Osteoblast (primary cell): Measurements from ENCODE around the gene PIP5KL1. TPM values are rescaled to one million over a fixed set of nuclear protein-coding genes. Genes with fewer than 3 reads are reported as not detected.

ENCODE experiments used
- DNase-seq: peaks from one replicate; pipeline ENCODE4 v3.0.0; 2011; ENCODE audit warnings: low spot score, mixed read lengths; ENCODE audit not compliant: insufficient read length; ENCODE audit errors: missing footprints
- H2AFZ ChIP-seq: 2 replicates; pipeline ENCODE4 v1.6.0; 2011; ENCODE audit warnings: mild to moderate bottlenecking, low read length
- H3K27ac ChIP-seq: 2 replicates; pipeline ENCODE4 v1.5.1; 2011; ENCODE audit warnings: mild to moderate bottlenecking, low read depth, low read length, moderate library complexity
- H3K27me3 ChIP-seq: 2 replicates; pipeline ENCODE4 v1.6.0; 2012; ENCODE audit warnings: mild to moderate bottlenecking, control low read depth, inconsistent platforms, low read length, moderate library complexity; ENCODE audit not compliant: insufficient read depth
- H3K36me3 ChIP-seq: 2 replicates; pipeline ENCODE4 v1.5.1; 2011; ENCODE audit warnings: mild to moderate bottlenecking, low read length, control low read depth, moderate library complexity; ENCODE audit not compliant: insufficient read depth
- H3K4me1 ChIP-seq: 2 replicates; pipeline ENCODE4 v1.5.1; 2011; ENCODE audit warnings: mild to moderate bottlenecking, low read length, control low read depth, moderate library complexity; ENCODE audit not compliant: insufficient read depth
- H3K4me2 ChIP-seq: 2 replicates; pipeline ENCODE4 v1.6.0; 2011; ENCODE audit warnings: mild to moderate bottlenecking, low read length; ENCODE audit not compliant: insufficient read depth
- H3K4me3 ChIP-seq: fragments of 200-600 bp; sonication (generic); 3 replicates; pipeline ENCODE4 v1.5.1; 2012; ENCODE audit warnings: mild to moderate bottlenecking, low read length, inconsistent platforms; ENCODE audit not compliant: insufficient read depth
- H3K79me2 ChIP-seq: 2 replicates; pipeline ENCODE4 v1.6.0; 2012; ENCODE audit warnings: mild to moderate bottlenecking, low read length, control low read depth, inconsistent platforms; ENCODE audit not compliant: insufficient read depth
- H3K9me3 ChIP-seq: 2 replicates; pipeline ENCODE4 v1.5.1; 2011; ENCODE audit warnings: low read depth, low read length, control low read depth
- H4K20me1 ChIP-seq: 2 replicates; pipeline ENCODE4 v1.6.0; 2012; ENCODE audit warnings: mild to moderate bottlenecking, low read length, control low read depth; ENCODE audit not compliant: insufficient read depth
- CTCF ChIP-seq: IDR thresholded peaks from 2 replicates; pipeline ENCODE4 v1.5.1; 2011; ENCODE audit warnings: mild to moderate bottlenecking, low read depth, low read length, moderate library complexity; ENCODE audit errors: extremely low read depth
- total RNA-seq: library from RNA; depleted of rRNA; stranded (reverse); fragments of >200 nt; gene quantifications from 2 replicates; pipeline ENCODE4 v1.2.3, GENCODE V29; 2012

The PIP5KL1 gene
- total RNA-seq, 1 donor, result 2.2 TPM

- peak overlapping the region; percentile 96 for H3K27ac ChIP-seq
- no peaks in the 10 kb centered on the region for H3K9me3 ChIP-seq
- H4K20me1 ChIP-seq, result no peaks in the 10 kb centered on the region
- no peaks in the 10 kb centered on the region for H3K27me3 ChIP-seq
- peak overlapping the region; percentile 67 for H3K4me2 ChIP-seq
- no peaks in the 10 kb centered on the region for H3K36me3 ChIP-seq
- peak overlapping the region; percentile 81 for H2AFZ ChIP-seq
- TF ChIP-seq CTCF, result no peak
- H3K79me2 ChIP-seq, result no peaks in the 10 kb centered on the region
- no peak overlapping the region for H3K4me3 ChIP-seq
- H3K4me1 ChIP-seq, result peaks cover 51% of the 10 kb centered on the region
- DNase-seq, result no peak
Observed at GRCh38 chr9:127923046-127923445, 7.5 kb downstream of the PIP5KL1 start.

GRCh38 chr9:127921557-127922120 lies 8.9 kb downstream of the PIP5KL1 start:
- peak; percentile 89 for TF ChIP-seq CTCF

GRCh38 chr9:127920794-127921193 lies 9.8 kb downstream of the PIP5KL1 start:
- Histone ChIP-seq H3K4me1 (peaks cover 56% of the 10 kb centered on the region), H3K27ac (peak overlapping the region; percentile 84), H2AFZ (no peak overlapping the region), H3K4me2 (no peak overlapping the region), H3K9me3 (no peaks in the 10 kb centered on the region), H4K20me1 (no peaks in the 10 kb centered on the region), H3K4me3 (no peak overlapping the region), H3K27me3 (no peaks in the 10 kb centered on the region), H3K36me3 (no peaks in the 10 kb centered on the region), H3K79me2 (peaks cover 10% of the 10 kb centered on the region)
- TF ChIP-seq CTCF, result no peak
- DNase-seq, result no peak

More at GRCh38 chr9:127921557-127922120, 8.9 kb downstream of the PIP5KL1 start:
- peaks cover 48% of the 10 kb centered on the region for H3K4me1 ChIP-seq
- H3K4me3 ChIP-seq, result peak overlapping the region; percentile 63
- peak; percentile 96 for DNase-seq
- H3K79me2 ChIP-seq, result peaks cover 1% of the 10 kb centered on the region
- H2AFZ ChIP-seq, result peak overlapping the region; percentile 49
- H3K36me3 ChIP-seq, result no peaks in the 10 kb centered on the region
- peak overlapping the region; percentile 35 for H3K27ac ChIP-seq
- H3K4me2 ChIP-seq, result peak overlapping the region; percentile 81
- no peaks in the 10 kb centered on the region for H3K27me3 ChIP-seq
- H3K9me3 ChIP-seq, result no peaks in the 10 kb centered on the region
- no peaks in the 10 kb centered on the region for H4K20me1 ChIP-seq

GRCh38 chr9:127919253-127919815 lies 11.2 kb downstream of the PIP5KL1 start:
- peaks cover 61% of the 10 kb centered on the region for H3K4me1 ChIP-seq
- no peaks in the 10 kb centered on the region for H3K9me3 ChIP-seq
- peak overlapping the region; percentile 84 for H3K27ac ChIP-seq
- H3K4me3 ChIP-seq, result no peak overlapping the region
- peak; percentile 99 for DNase-seq
- no peak overlapping the region for H2AFZ ChIP-seq
- no peaks in the 10 kb centered on the region for H3K27me3 ChIP-seq
- no peaks in the 10 kb centered on the region for H4K20me1 ChIP-seq
- H3K79me2 ChIP-seq, result peaks cover 17% of the 10 kb centered on the region
- TF ChIP-seq CTCF, result no peak
- H3K4me2 ChIP-seq, result peak overlapping the region; percentile 21
- no peaks in the 10 kb centered on the region for H3K36me3 ChIP-seq
